Lower lobe of right lung (tissue), 2 donors: ENCODE measurements around the gene CD24. TPM values are rescaled to one million over a fixed set of nuclear protein-coding genes. Genes with fewer than 3 reads are reported as not detected.

ENCODE experiments used
- ATAC-seq, 2 donors: fragments of 200-7000 bp; cut with Tn5 transposase; one replicate each; pipeline ENCODE4 v1.9.1; 2020 to 2022; ENCODE audit warnings: mild to moderate bottlenecking in 2 of 2, moderate library complexity in 2 of 2
- DNase-seq: peaks from one replicate; pipeline ENCODE4 v3.0.0-alpha.2; 2020
- H3K27ac ChIP-seq: fragments of 200-600 bp; one replicate; pipeline ENCODE4 v1.8.0; 2022
- H3K27me3 ChIP-seq: fragments of 200-600 bp; one replicate; pipeline ENCODE4 v1.8.0; 2022; ENCODE audit warnings: low read depth
- H3K36me3 ChIP-seq: fragments of 200-600 bp; one replicate; pipeline ENCODE4 v1.8.0; 2022; ENCODE audit warnings: mild to moderate bottlenecking
- H3K4me1 ChIP-seq: fragments of 200-600 bp; one replicate; pipeline ENCODE4 v1.8.0; 2022
- H3K4me3 ChIP-seq: fragments of 200-600 bp; one replicate; pipeline ENCODE4 v1.8.0; 2022; ENCODE audit warnings: mild to moderate bottlenecking
- H3K9me3 ChIP-seq: fragments of 200-600 bp; one replicate; pipeline ENCODE4 v1.8.0; 2022
- CTCF ChIP-seq: fragments of 200-600 bp; IDR thresholded peaks from one replicate; pipeline ENCODE4 v1.8.0; 2022; ENCODE audit warnings: antibody characterized with exemption, mild to moderate bottlenecking
- intact Hi-C: fragments of 100-400 bp; cut with DNase I; formaldehyde crosslinking; loops from one replicate; pipeline ENCODE4 v1.11.0; 2022
- total RNA-seq: library from RNA; stranded (reverse); fragmentation: NEBNext Ultra II Directional; extraction: Animal tissue kit (Norgen Biotek cat#: 25700); gene quantifications from one replicate; pipeline ENCODE4 v1.2.1, GENCODE V29; 2021
- donor health status: DM: no; HTN: yes; CAD: no; lungs with severe emphysema.

The CD24 gene
- total RNA-seq, 1 donor from 2014 or later, result 33.1 TPM

- intact Hi-C loops, result no loop called here
- TF ChIP-seq CTCF, result no peak
- Histone ChIP-seq H3K4me3 (no peak overlapping the region), H3K27ac (no peak overlapping the region), H3K4me1 (no peaks in the 10 kb centered on the region), H3K27me3 (no peaks in the 10 kb centered on the region), H3K9me3 (no peaks in the 10 kb centered on the region), H3K36me3 (no peaks in the 10 kb centered on the region)
- ATAC-seq (no peak), DNase-seq (no peak)
Observed at GRCh38 chr6:106966671-106967640, 7.6 kb downstream of the CD24 start.

GRCh38 chr6:106966229-106966628 is 8.3 kb downstream of the CD24 start:
- Histone ChIP-seq H3K36me3 (no peaks in the 10 kb centered on the region), H3K4me3 (no peak overlapping the region), H3K9me3 (no peaks in the 10 kb centered on the region), H3K27ac (no peak overlapping the region), H3K27me3 (no peaks in the 10 kb centered on the region), H3K4me1 (no peaks in the 10 kb centered on the region)
- intact Hi-C loops, result no loop called here
- DNase-seq (no peak), ATAC-seq (no peak)
- TF ChIP-seq CTCF, result no peak

GRCh38 chr6:106964954-106965353 is 9.6 kb downstream of the CD24 start:
- no peaks in the 10 kb centered on the region for H3K27me3 ChIP-seq
- DNase-seq, result no peak
- intact Hi-C loops, result no loop called here
- no peak overlapping the region for H3K27ac ChIP-seq
- no peaks in the 10 kb centered on the region for H3K9me3 ChIP-seq
- no peaks in the 10 kb centered on the region for H3K36me3 ChIP-seq
- no peak for ATAC-seq
- H3K4me3 ChIP-seq, result no peak overlapping the region
- H3K4me1 ChIP-seq, result no peaks in the 10 kb centered on the region
- TF ChIP-seq CTCF, result no peak

GRCh38 chr6:106964099-106964498 is 10.4 kb downstream of the CD24 start:
- no peak for TF ChIP-seq CTCF
- no peak overlapping the region for H3K27ac ChIP-seq
- H3K27me3 ChIP-seq, result no peaks in the 10 kb centered on the region
- H3K36me3 ChIP-seq, result no peaks in the 10 kb centered on the region
- no peaks in the 10 kb centered on the region for H3K4me1 ChIP-seq
- no peak for ATAC-seq
- no peaks in the 10 kb centered on the region for H3K9me3 ChIP-seq
- DNase-seq, result no peak
- intact Hi-C loops, result no loop called here
- no peak overlapping the region for H3K4me3 ChIP-seq

GRCh38 chr6:106963544-106963943 is 11.0 kb downstream of the CD24 start:
- Histone ChIP-seq H3K4me3 (no peak overlapping the region), H3K27ac (no peak overlapping the region), H3K36me3 (no peaks in the 10 kb centered on the region), H3K27me3 (no peaks in the 10 kb centered on the region), H3K4me1 (no peaks in the 10 kb centered on the region), H3K9me3 (no peaks in the 10 kb centered on the region)
- ATAC-seq, result no peak
- intact Hi-C loops, result no loop called here
- no peak for TF ChIP-seq CTCF
- DNase-seq, result no peak
